ENCODE measurements around the gene LAMTOR2. TPM values are rescaled to one million over a fixed set of nuclear protein-coding genes. Genes with fewer than 3 reads are reported as not detected.
A peak's percentile ranks its signal among the peaks of the same experiment; 100 is the strongest.

The LAMTOR2 gene
- total and polyA plus RNA-seq, 2 experiments from 2014 or later: 75.5 to 199 TPM

DNA sequence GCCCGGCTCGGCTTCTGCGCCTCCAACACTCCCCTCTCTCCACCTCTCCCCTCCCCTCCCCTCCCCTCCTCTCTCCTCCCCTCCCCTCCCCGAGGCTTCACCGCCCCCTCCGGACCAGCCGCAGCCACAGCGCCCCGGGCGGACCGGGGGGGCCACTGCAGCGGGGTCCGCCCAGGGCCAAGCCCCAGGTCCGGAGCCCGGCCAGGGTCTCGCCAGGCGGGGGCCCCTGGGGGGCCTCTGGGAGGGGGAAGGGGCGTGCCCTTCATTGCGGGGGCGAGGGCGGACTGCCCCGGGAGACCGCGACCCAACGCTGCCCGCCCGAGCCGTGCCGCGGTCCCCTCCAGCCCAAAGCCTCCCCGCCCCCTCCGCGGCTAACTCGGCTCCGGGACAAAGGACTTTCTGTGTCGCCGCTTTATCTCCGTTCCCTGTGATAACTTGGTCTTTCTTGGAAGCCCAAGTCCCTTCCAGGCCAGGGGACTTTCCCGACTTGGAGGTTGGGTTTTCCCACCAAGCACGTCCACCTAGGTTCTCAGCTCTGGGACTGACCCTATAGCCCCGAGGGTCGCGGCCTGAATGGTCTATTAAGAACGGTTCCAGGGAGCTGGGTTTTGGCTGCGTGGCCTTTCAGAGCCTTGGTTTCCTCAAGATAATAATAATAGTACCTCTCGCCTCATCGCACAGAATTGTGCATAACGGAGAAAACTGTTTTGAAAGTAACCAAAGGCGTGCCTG is 648 bp upstream of the LAMTOR2 start, which contains the start of gene UBQLN4:
Gene UBQLN4 (minus strand): TSS at position 31 of the 732 bp plus-strand sequence. CDS start 97 bp downstream, outside the sequence.
- Histone ChIP-seq H3K4me1 (ENCODE audit: low read depth) (peaks cover 6% of the 10 kb centered on the region), H3K4me3 (peak within 1 kb of the TSS; percentile 84), H3K27ac (peak within 1 kb of the TSS; percentile 95), H3K27me3 (no peaks in the 10 kb centered on the region), H3K9me3 (ENCODE audit: low read depth) (no peaks in the 10 kb centered on the region), H3K36me3 (peaks cover 10% of the 10 kb centered on the region)
- peak; percentile 44 for TF ChIP-seq CTCF (IDR thresholded peaks at IDR 0.05; ENCODE audit: low read depth, low read length)
- DNase-seq (ENCODE audit: low read depth in 1 of 2, low spot score in 1 of 2): peak; percentile 92 to 95

DNA sequence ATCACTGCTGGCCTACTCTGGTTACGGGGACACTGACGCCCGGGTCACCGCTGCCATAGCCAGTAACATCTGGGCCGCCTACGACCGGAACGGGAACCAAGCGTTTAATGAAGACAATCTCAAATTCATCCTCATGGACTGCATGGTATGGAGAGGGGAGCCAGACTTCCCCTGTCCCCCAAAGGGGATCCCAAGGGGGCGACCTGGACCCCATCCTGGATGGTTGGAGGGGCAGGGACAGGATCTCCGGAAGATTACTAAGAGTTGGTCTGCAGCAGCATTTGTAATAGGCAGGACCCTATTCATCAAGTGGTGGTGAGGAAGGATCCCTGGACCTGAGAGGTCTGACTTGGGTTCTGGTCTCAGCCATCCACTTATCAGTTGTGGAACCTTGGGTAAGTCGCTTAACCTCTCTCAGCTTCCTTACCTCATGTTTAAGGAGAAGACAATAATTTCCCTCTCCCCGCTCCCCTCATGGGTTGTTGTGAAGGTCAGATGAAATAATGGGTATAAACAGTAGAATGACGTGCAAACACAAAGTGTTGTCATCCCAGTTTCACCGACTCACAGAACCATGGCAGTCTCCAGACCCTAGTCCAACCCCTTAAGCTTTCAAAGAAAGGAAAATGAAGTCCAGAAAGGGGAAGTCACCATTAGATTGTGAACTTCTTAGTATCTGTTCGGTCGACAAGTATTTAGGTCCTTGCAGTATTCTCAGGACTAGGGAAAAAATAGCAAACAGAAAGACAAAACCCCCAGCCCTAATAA is 883 bp downstream of the LAMTOR2 start:
- H3K4me3 ChIP-seq: peak overlapping the region; percentile 84
- H3K9me3 ChIP-seq (ENCODE audit: low read depth): no peaks in the 10 kb centered on the region
- no peak for TF ChIP-seq CTCF (IDR thresholded peaks at IDR 0.05; ENCODE audit: low read depth, low read length)
- peaks cover 6% of the 10 kb centered on the region for H3K4me1 ChIP-seq (ENCODE audit: low read depth)
- H3K36me3 ChIP-seq: no peaks in the 10 kb centered on the region
- H3K27me3 ChIP-seq: no peaks in the 10 kb centered on the region
- DNase-seq (ENCODE audit: low read depth in 1 of 2, low spot score in 1 of 2): no peak
- peak overlapping the region; percentile 16 for H3K27ac ChIP-seq

- Histone ChIP-seq H3K4me1 (ENCODE audit: low read depth) (peaks cover 10% of the 10 kb centered on the region), H3K9me3 (ENCODE audit: low read depth) (no peaks in the 10 kb centered on the region), H3K27ac (no peak overlapping the region), H3K4me3 (no peak overlapping the region), H3K27me3 (no peaks in the 10 kb centered on the region), H3K36me3 (no peaks in the 10 kb centered on the region)
- no peak for DNase-seq (ENCODE audit: low read depth in 1 of 2, low spot score in 1 of 2)
- no peak for TF ChIP-seq CTCF (IDR thresholded peaks at IDR 0.05; ENCODE audit: low read depth, low read length)
These were observed 1.8 kb downstream of the LAMTOR2 start for GRCh38 chr1:156056326-156056849.

- H3K4me3 ChIP-seq: no peak within 1 kb of the TSS
- H3K9me3 ChIP-seq (ENCODE audit: low read depth): no peaks in the 10 kb centered on the region
- H3K27ac ChIP-seq: no peak within 1 kb of the TSS
- TF ChIP-seq CTCF (IDR thresholded peaks at IDR 0.05; ENCODE audit: low read depth, low read length): no peak
- H3K27me3 ChIP-seq: no peaks in the 10 kb centered on the region
- DNase-seq (ENCODE audit: low read depth in 1 of 2, low spot score in 1 of 2): no peak
- H3K4me1 ChIP-seq (ENCODE audit: low read depth): peaks cover 4% of the 10 kb centered on the region
- no peaks in the 10 kb centered on the region for H3K36me3 ChIP-seq
These were observed 6.5 kb downstream of the LAMTOR2 start, which contains the start of gene RAB25 for GRCh38 chr1:156060937-156061636. Gene RAB25 (plus strand): TSS chr1:156061160. CDS start chr1:156061401, 241 bp downstream.

- Histone ChIP-seq H3K27ac (no peak overlapping the region), H3K4me3 (no peak overlapping the region), H3K36me3 (no peaks in the 10 kb centered on the region), H3K27me3 (no peaks in the 10 kb centered on the region), H3K9me3 (ENCODE audit: low read depth) (no peaks in the 10 kb centered on the region), H3K4me1 (ENCODE audit: low read depth) (peaks cover 4% of the 10 kb centered on the region)
- no peak for DNase-seq (ENCODE audit: low read depth in 1 of 2, low spot score in 1 of 2)
- no peak for TF ChIP-seq CTCF (IDR thresholded peaks at IDR 0.05; ENCODE audit: low read depth, low read length)
These were observed 7.6 kb downstream of the LAMTOR2 start for GRCh38 chr1:156062189-156062588.
